H9 (cell line): ENCODE data around the gene PDE6G. TPM values are rescaled to one million over a fixed set of nuclear protein-coding genes. Genes with fewer than 3 reads are reported as not detected.

Experiments used
- DNase-seq: peaks from one replicate; pipeline ENCODE4 v3.0.0-alpha.2; 2017
- H2AFZ ChIP-seq: one replicate; pipeline ENCODE4 v1.6.1; 2013; ENCODE audit warnings: mild to moderate bottlenecking, low read length, control low read depth, moderate library complexity
- H2AK5ac ChIP-seq: 2 replicates; pipeline ENCODE4 v1.6.1; 2013; ENCODE audit warnings: low read length, control low read depth, mixed read lengths; ENCODE audit not compliant: insufficient read length
- H2BK120ac ChIP-seq: one replicate; pipeline ENCODE4 v1.6.1; 2013; ENCODE audit warnings: low read depth, mild to moderate bottlenecking, low read length, control low read depth, inconsistent platforms; ENCODE audit not compliant: poor library complexity, severe bottlenecking
- H2BK12ac ChIP-seq: 2 replicates; pipeline ENCODE4 v1.6.1; 2013; ENCODE audit warnings: low read length, control low read depth, mixed read lengths, low read depth; ENCODE audit not compliant: insufficient read length
- H2BK15ac ChIP-seq: 2 replicates; pipeline ENCODE4 v1.6.1; 2013; ENCODE audit warnings: low read depth, low read length, control low read depth
- H2BK20ac ChIP-seq: one replicate; pipeline ENCODE4 v1.6.1; 2013; ENCODE audit warnings: low read depth, mild to moderate bottlenecking, low read length, control low read depth, inconsistent platforms; ENCODE audit not compliant: poor library complexity, severe bottlenecking
- H2BK5ac ChIP-seq: 2 replicates; pipeline ENCODE4 v1.6.1; 2013; ENCODE audit warnings: low read length, control low read depth, mixed read lengths; ENCODE audit not compliant: insufficient read length
- H3K14ac ChIP-seq: 2 replicates; pipeline ENCODE4 v1.6.1; 2013; ENCODE audit warnings: low read length, control low read depth; ENCODE audit not compliant: insufficient read depth
- H3K18ac ChIP-seq: 2 replicates; pipeline ENCODE4 v1.6.1; 2013; ENCODE audit warnings: low read depth, mild to moderate bottlenecking, mixed read lengths, low read length, control low read depth; ENCODE audit not compliant: insufficient read length
- H3K23ac ChIP-seq: 2 replicates; pipeline ENCODE4 v1.6.1; 2013; ENCODE audit warnings: low read length, control low read depth, mixed read lengths, low read depth; ENCODE audit not compliant: insufficient read length
- H3K23me2 ChIP-seq: 2 replicates; pipeline ENCODE4 v1.6.1; 2013; ENCODE audit warnings: low read depth, mild to moderate bottlenecking, mixed read lengths, low read length, control low read depth; ENCODE audit not compliant: insufficient read length, poor library complexity, severe bottlenecking
- H3K27ac ChIP-seq: 2 replicates; pipeline ENCODE4 v1.5.1; 2013; ENCODE audit warnings: low read length, control low read depth, mixed read lengths, low read depth; ENCODE audit not compliant: insufficient read length
- H3K27me3 ChIP-seq: 2 replicates; pipeline ENCODE4 v1.6.1; 2013; ENCODE audit warnings: low read length, control low read depth, inconsistent platforms; ENCODE audit not compliant: insufficient read depth
- H3K4ac ChIP-seq: 2 replicates; pipeline ENCODE4 v1.6.1; 2013; ENCODE audit warnings: low read depth, mild to moderate bottlenecking, control low read depth, inconsistent platforms, low read length, moderate library complexity
- H3K4me1 ChIP-seq: 2 replicates; pipeline ENCODE4 v1.6.1; 2013; ENCODE audit warnings: low read length, control low read depth, inconsistent platforms; ENCODE audit not compliant: insufficient read depth
- H3K4me2 ChIP-seq: 2 replicates; pipeline ENCODE4 v1.6.1; 2013; ENCODE audit warnings: low read length, control low read depth, mixed read lengths; ENCODE audit not compliant: insufficient read length, insufficient read depth
- H3K56ac ChIP-seq: 2 replicates; pipeline ENCODE4 v1.6.1; 2013; ENCODE audit warnings: low read depth, mild to moderate bottlenecking, mixed read lengths, low read length, control low read depth; ENCODE audit not compliant: insufficient read length
- H3K79me1 ChIP-seq: 2 replicates; pipeline ENCODE4 v1.6.1; 2013; ENCODE audit warnings: low read depth, mild to moderate bottlenecking, moderate library complexity, low read length, control low read depth, inconsistent platforms; ENCODE audit not compliant: insufficient read depth, poor library complexity, severe bottlenecking
- H3K79me2 ChIP-seq: 2 replicates; pipeline ENCODE4 v1.6.1; 2013; ENCODE audit warnings: low read length, control low read depth, inconsistent platforms; ENCODE audit not compliant: insufficient read depth
- H3K9ac ChIP-seq: 2 replicates; pipeline ENCODE4 v1.6.1; 2013; ENCODE audit warnings: low read length, control low read depth, mixed read lengths; ENCODE audit not compliant: insufficient read length; ENCODE audit errors: extremely low read depth
- H3K9me3 ChIP-seq: one replicate; pipeline ENCODE4 v1.6.1; 2013; ENCODE audit warnings: low read depth, low read length, inconsistent platforms; ENCODE audit not compliant: control insufficient read depth
- H3T11ph ChIP-seq: one replicate; pipeline ENCODE4 v1.6.1; 2013; ENCODE audit warnings: mild to moderate bottlenecking, low read length, control low read depth, inconsistent platforms
- H4K20me1 ChIP-seq: one replicate; pipeline ENCODE4 v1.6.1; 2013; ENCODE audit not compliant: control insufficient read depth, insufficient read length, insufficient read depth
- H4K5ac ChIP-seq: 2 replicates; pipeline ENCODE4 v1.6.1; 2013; ENCODE audit warnings: low read depth, mild to moderate bottlenecking, mixed read lengths, low read length, control low read depth; ENCODE audit not compliant: insufficient read length
- H4K8ac ChIP-seq: replicated peaks from 2 replicates; pipeline ENCODE4 v1.6.1; 2013; ENCODE audit warnings: low read length, control low read depth, mixed read lengths, low read depth; ENCODE audit not compliant: insufficient read length
- H4K91ac ChIP-seq: 2 replicates; pipeline ENCODE4 v1.6.1; 2013; ENCODE audit warnings: low read depth, mild to moderate bottlenecking, moderate library complexity, mixed read lengths, low read length, control low read depth; ENCODE audit not compliant: insufficient read length
- H3K27ac Mint-ChIP-seq, 3 experiments: 2 replicates in 2 of 3; 3 replicates in 1 of 3; pipeline ENCODE4 v1.8.0; 2020 to 2021; ENCODE audit warnings: mixed read lengths in 3 of 3, mild to moderate bottlenecking in 1 of 3, moderate library complexity in 1 of 3
- H3K27me3 Mint-ChIP-seq: 2 replicates; pipeline ENCODE4 v1.8.0; 2021; ENCODE audit warnings: low read depth, mild to moderate bottlenecking, moderate library complexity, mixed read lengths
- H3K36me3 Mint-ChIP-seq, 3 experiments: 2 replicates in 2 of 3; 3 replicates in 1 of 3; pipeline ENCODE4 v1.8.0; 2020 to 2021; ENCODE audit warnings: low read depth in 3 of 3, mixed read lengths in 3 of 3; ENCODE audit not compliant: insufficient read depth in 1 of 3
- H3K4me1 Mint-ChIP-seq, 2 experiments: 2 replicates each; pipeline ENCODE4 v1.8.0; 2020; ENCODE audit warnings: mixed read lengths in 2 of 2
- H3K4me3 Mint-ChIP-seq, 2 experiments: 2 replicates in 1 of 2; 3 replicates in 1 of 2; pipeline ENCODE4 v1.8.0; 2020 to 2021; ENCODE audit warnings: mild to moderate bottlenecking in 2 of 2, mixed read lengths in 2 of 2, moderate library complexity in 1 of 2
- H3K9me3 Mint-ChIP-seq, 2 experiments: 2 replicates in 1 of 2; 3 replicates in 1 of 2; pipeline ENCODE4 v1.8.0; 2020; ENCODE audit warnings: mild to moderate bottlenecking in 2 of 2, mixed read lengths in 2 of 2, moderate library complexity in 1 of 2
- CTCF ChIP-seq: fragments of 200-600 bp; sonication (generic); conservative IDR thresholded peaks from 3 replicates; pipeline ENCODE4 v1.8.0; 2021; ENCODE audit warnings: antibody characterized with exemption, mild to moderate bottlenecking
- WGBS: extraction: QIAGEN DNeasy Blood & Tissue Kit; methylation state at CpG from one replicate; pipeline ENCODE4 v1.1.7; 2013; ENCODE audit warnings: missing lambda C conversion rate, low lambda C conversion rate, mixed read lengths; ENCODE audit not compliant: insufficient read length; ENCODE audit errors: extremely low coverage; 5-methylcytosine and 5-hydroxymethylcytosine counted together
- total RNA-seq: library from RNA; stranded (reverse); gene quantifications from 2 replicates; pipeline ENCODE4 v1.2.1, GENCODE V29; 2021

PDE6G gene
- total RNA-seq, 1 experiment from 2014 or later, result 5.7 TPM

- Histone ChIP-seq H3K4me2 (no peak overlapping the region), H3K9ac (no peak overlapping the region), H4K8ac (no peak overlapping the region), H4K91ac (no peak overlapping the region), H3K23me2 (no peaks in the 10 kb centered on the region), H3K23ac (no peak overlapping the region), H2BK15ac (no peak overlapping the region), H3K14ac (no peak overlapping the region), H3K18ac (no peak overlapping the region), H2AFZ (no peak overlapping the region), H3K79me1 (peaks cover 10% of the 10 kb centered on the region), H2AK5ac (no peak overlapping the region), H3K79me2 (peaks cover 4% of the 10 kb centered on the region; the same call in 1 of the 2 replicates), H3K27me3 (no peaks in the 10 kb centered on the region), H2BK5ac (no peak overlapping the region), H4K20me1 (no peaks in the 10 kb centered on the region), H2BK12ac (no peak overlapping the region), H3T11ph (no peak overlapping the region), H3K4ac (no peak overlapping the region), H3K27ac (no peak overlapping the region), H4K5ac (no peak overlapping the region), H2BK120ac (no peak overlapping the region), H3K56ac (no peak overlapping the region), H3K4me1 (no peaks in the 10 kb centered on the region), H3K9me3 (no peaks in the 10 kb centered on the region), H2BK20ac (no peak overlapping the region)
- H3K9me3 Mint-ChIP-seq, result no peaks in the 10 kb centered on the region
- H3K36me3 Mint-ChIP-seq, result peaks cover 41 to 71% (median 68%) of the 10 kb centered on the region in 3 experiments; a peak in 6 of 7 replicates
- WGBS, result no CpG with 5 or more reads among the region's 18 CpGs
- H3K4me3 Mint-ChIP-seq, result no peak overlapping the region
- DNase-seq, result no peak
- no peak overlapping the region for H3K27ac Mint-ChIP-seq
- no peak for TF ChIP-seq CTCF
- H3K4me1 Mint-ChIP-seq, result peaks cover 8 to 11% of the 10 kb centered on the region in 2 experiments
- H3K27me3 Mint-ChIP-seq, result no peaks in the 10 kb centered on the region; the same call in 1 of the 2 replicates
Measured at GRCh38 chr17:81672504-81672903, 16.2 kb upstream of the PDE6G start.
